Activated T-helper 9 cell treated with anti-CD3 and anti-CD28 coated beads, Interleukin-2, amount 50 U/mL, for 16 hours (primary cell): ENCODE data around the gene ORM1.
"Not testable (repeated sequence)": the region's sequence is repeated elsewhere in the genome, so short reads cannot be mapped to it uniquely, and the experiment has no call there.

Source experiments
- DNase-seq: peaks from one replicate; pipeline ENCODE4 v3.0.0-alpha.2; 2020; ENCODE audit warnings: low read depth

Gene ORM1

DNA sequence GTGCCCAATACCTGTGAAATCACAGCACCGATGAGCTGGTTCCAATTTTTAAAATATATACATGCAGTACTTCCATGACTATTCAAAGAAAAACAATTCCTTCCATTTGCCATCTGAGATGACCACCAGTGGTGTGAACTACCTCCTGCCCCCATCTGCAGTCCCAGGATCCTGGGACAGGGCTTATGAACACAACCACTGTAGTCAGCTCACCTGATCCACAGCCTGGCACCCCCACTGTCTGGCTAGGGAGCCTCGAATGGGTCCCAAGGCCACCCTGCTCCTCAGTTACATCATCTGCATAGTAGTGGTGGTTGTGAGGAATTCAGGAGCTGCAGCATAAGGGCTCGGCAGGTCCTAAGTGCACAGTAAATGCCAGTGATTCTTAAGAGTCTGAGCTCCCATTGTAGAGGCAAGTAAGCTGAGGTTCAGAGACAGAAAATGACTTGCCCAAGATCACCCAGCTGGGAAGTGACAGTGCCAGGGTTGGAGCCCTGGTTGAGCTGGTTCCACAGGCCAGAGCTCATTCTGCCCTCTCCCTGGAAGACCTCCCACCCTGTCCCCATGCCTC, 2.9 kb downstream of the ORM1 start:
- DNase-seq: not testable (repeated sequence)

DNA sequence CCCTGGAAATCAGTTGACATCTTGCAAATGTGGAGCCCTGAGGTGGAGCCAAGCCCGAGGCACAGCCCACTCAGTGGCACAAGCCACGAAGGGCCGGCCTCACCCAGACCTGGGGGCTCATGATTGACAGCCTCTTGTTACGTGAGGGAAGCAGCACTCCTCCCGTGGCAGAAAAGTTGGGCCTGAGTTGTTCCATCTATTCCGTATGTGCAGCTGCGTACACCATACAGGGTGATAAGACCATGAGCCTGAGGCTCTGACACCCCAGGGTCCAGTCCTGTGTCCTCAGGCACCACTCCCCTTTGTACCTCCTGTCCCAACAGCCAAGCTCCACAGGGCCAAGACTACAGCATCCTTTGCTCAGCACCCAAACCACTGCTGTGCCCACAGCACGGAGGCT, 4.9 kb downstream of the ORM1 start:
- DNase-seq: no peak

DNA sequence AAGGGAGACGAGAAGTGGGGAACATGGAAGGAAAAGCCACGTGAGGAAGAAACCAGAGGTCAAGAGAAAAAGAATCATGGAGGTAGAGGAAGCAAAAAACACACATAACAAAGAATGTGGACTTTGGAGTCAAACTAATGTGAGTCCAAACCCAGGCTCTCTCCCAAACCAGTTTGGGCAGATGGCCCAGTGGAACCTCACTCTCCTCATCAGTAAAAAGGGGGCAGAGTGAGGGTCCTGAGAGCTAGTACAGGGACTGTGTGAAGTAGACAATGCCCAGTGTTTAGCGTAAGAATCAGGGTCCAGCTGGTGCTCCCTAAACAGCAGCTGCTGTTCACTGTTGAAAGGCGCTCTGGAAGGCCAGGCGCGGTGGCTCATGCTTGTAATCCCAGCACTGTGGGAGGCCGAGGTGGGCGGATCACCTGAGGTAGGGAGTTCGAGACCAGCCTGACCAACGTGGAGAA, 5.5 kb downstream of the ORM1 start:
- not testable (repeated sequence) for DNase-seq

- DNase-seq: not testable (repeated sequence)
Measured at GRCh38 chr9:114328937-114329624, 6.2 kb downstream of the ORM1 start.

- not testable (repeated sequence) for DNase-seq
Measured at GRCh38 chr9:114329625-114330022, 6.7 kb downstream of the ORM1 start, which contains the start of gene ORM2. Gene ORM2 (plus strand): TSS chr9:114329869. CDS start chr9:114329905, 36 bp downstream.

DNA sequence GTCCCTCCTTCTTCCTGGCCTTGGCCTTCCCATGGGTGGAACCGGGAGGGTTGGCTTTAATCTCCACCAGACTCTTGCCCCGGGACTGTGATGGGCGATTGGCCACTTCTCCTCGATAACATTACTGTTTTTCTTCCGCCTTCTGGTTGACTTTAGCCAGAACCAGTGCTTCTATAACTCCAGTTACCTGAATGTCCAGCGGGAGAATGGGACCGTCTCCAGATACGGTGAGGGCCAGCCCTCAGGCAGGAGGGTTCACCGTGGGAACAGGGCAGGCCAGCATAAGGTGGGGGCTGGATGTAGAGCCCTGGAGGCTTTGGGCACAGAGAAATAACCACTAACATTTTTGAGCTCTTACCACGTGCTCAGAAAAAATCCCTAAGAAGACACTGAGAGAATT, 7.7 kb downstream of the ORM1 start:
- DNase-seq: no peak

DNA sequence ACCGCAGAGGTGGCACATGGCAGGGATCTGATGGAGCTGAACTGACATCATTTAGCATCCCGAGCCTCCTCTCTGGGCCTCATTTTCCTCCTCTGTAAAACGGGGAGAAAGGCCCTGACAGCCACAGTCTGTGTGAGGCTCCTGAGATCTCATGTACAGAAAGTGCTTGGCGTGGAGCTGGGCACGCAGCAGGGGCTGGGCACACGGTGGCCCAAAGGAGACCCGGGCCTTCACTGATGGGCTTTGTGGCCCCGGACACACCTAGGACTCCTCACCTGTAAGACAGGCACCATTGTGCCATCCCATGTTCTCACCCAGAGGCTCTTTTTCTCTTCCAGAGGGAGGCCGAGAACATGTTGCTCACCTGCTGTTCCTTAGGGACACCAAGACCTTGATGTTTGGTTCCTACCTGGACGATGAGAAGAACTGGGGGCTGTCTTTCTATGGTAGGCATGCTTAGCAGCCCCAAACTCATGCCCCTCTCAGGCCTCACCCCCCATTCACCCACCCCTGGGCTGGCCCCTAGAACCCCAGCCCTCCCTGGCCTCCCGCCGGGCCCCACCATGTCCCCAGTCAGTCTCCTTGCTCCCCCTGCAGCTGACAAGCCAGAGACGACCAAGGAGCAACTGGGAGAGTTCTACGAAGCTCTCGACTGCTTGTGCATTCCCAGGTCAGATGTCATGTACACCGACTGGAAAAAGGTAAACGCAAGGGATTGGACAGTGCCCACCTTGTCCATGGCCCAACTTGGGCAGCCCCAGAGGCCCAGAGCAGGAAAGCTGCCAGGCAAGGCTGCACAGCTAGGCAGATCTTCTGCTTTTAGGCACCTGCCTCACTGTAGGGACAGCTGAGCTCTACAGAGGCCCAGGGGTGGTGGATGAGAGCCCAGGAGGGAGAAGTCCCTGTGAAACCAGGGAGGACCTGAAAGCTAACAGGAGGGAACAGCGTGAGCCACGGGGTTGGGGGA, 8.6 kb downstream of the ORM1 start:
- not testable (repeated sequence) for DNase-seq

GRCh38 chr9:114332474-114333040, 9.7 kb downstream of the ORM1 start:
- DNase-seq: not testable (repeated sequence)

GRCh38 chr9:114333718-114334117, 10.8 kb downstream of the ORM1 start:
- not testable (repeated sequence) for DNase-seq

DNA sequence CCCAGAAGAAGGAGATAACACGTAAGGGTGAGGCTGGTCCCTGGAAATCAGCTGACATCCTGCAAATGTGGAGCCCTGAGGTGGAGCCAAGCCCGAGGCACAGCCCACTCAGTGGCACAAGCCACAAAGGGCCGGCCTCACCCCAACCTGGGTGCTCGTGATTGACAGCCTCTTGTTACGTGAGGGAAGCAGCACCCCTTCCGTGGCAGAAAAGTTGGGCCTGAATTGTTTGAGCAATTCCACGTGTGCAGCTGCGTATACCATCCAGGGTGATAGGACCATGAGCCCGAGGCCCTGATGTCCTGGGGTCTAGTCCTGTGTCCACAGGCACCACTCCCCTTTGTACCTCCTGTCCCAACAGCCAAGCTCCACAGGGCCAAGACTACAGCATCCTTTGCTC, 11.6 kb downstream of the ORM1 start:
- no peak for DNase-seq

GRCh38 chr9:114335745-114336144, 12.8 kb downstream of the ORM1 start:
- DNase-seq: no peak

- no peak for DNase-seq
Measured at GRCh38 chr9:114336157-114336556, 13.3 kb downstream of the ORM1 start.

- no peak for DNase-seq
Measured at GRCh38 chr9:114336699-114337395, 13.9 kb downstream of the ORM1 start.

GRCh38 chr9:114338187-114338586, 15.3 kb downstream of the ORM1 start:
- DNase-seq: no peak

- peak; percentile 45 for DNase-seq
Measured at GRCh38 chr9:114339130-114339908, 16.4 kb downstream of the ORM1 start.

DNA sequence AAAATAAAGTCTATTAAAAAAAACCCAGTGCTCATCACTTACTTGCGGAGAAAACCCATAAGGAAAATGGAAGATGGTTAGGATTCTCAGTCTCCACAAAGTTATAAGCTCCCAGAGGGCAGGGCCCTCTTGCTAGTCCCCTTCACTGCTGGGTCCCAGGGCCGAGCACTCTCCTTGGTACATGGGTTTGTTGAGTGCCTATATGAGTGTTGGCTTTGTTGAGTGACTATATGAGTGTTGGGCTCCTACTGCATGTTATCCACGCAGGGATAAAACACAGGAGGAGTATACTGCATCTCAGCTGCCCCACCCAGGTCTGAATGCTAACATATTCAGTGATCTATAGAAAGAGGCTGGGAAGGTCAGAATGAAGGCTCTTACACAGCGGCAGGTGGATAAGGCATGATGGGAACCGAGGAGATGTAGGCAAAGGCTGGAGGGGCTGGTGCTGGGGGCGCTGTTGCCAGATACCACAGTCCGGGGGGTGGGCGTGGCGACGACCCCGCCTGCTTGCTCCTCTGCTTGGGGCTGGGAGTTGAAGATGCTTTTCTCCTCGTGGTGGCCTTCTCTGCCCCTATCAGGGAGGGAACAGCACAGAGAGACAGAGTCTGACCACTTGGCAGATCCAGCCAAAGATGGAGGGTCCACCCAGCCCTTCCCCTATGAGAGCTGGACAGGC, 18.4 kb downstream of the ORM1 start:
- DNase-seq: no peak

- no peak for DNase-seq
Measured at GRCh38 chr9:114341991-114342390, 19.1 kb downstream of the ORM1 start.

- no peak for DNase-seq
Measured at GRCh38 chr9:114342755-114343440, 20.0 kb downstream of the ORM1 start.

DNA sequence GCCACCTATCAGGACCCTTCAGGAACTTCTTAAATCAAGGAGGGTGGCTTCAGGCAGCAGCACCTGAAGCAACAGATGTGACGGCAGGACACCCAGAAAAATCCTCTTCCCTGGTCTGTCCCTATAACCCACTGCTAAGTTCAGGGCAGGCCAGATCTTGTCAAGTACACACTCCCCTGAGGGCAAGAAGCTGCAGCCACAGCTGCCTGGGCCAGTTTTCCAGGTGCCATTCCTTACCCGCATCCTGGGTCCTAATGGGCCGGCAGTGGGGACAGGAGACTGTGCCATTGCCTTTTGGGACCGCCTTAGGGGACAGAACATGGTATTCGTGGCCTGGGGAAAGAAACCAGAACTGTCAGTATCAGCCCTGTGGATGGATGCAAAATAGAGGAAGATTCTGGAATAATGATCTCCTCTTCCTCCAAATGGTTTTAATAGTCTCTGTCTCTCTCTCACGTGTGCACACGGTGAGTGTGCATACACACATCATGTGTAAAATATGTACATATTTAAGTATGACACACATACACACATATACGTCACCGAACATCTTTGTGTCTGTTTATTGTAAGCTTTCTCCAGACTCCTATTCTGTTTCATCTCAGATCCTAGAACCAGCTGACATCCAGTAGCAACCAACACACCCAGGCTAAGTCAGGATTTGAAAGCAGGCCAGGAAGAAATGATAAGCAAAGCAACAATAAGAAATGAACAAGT, 20.7 kb downstream of the ORM1 start:
- DNase-seq: no peak
